ENCODE measurements around the gene LCA5L. TPM values are rescaled to one million over a fixed set of nuclear protein-coding genes. Genes with fewer than 3 reads are reported as not detected.

LCA5L gene
- total RNA-seq, 1 experiment from 2014 or later = 0.46 TPM

- Histone ChIP-seq H3K23me2 (ENCODE audit: insufficient read length, low read depth, low read length, poor library complexity, severe bottlenecking) (no peaks in the 10 kb centered on the region), H3K4ac (ENCODE audit: low read depth, low read length) (no peak overlapping the region), H2AFZ (ENCODE audit: low read length) (no peak overlapping the region), H3K18ac (ENCODE audit: insufficient read length, low read depth, low read length) (no peak overlapping the region), H3K27ac (ENCODE audit: insufficient read length, low read depth, low read length) (no peak overlapping the region), H4K91ac (ENCODE audit: insufficient read length, low read depth, low read length) (no peak overlapping the region), H2BK120ac (ENCODE audit: low read depth, low read length, poor library complexity, severe bottlenecking) (no peak overlapping the region), H3K56ac (ENCODE audit: insufficient read length, low read depth, low read length) (no peak overlapping the region), H2BK20ac (ENCODE audit: low read depth, low read length, poor library complexity, severe bottlenecking) (no peak overlapping the region), H3K9me3 (ENCODE audit: control insufficient read depth, low read depth, low read length) (no peaks in the 10 kb centered on the region), H2BK12ac (ENCODE audit: insufficient read length, low read depth, low read length) (no peak overlapping the region), H4K20me1 (ENCODE audit: control insufficient read depth, insufficient read depth, insufficient read length) (no peaks in the 10 kb centered on the region), H3K4me1 (ENCODE audit: insufficient read depth, low read length) (no peaks in the 10 kb centered on the region), H3K27me3 (ENCODE audit: insufficient read depth, low read length) (no peaks in the 10 kb centered on the region), H3K23ac (ENCODE audit: insufficient read length, low read depth, low read length) (no peak overlapping the region), H3K79me2 (ENCODE audit: insufficient read depth, low read length) (no peaks in the 10 kb centered on the region), H3K9ac (ENCODE audit: extremely low read depth, insufficient read length, low read length) (no peak overlapping the region), H2AK5ac (ENCODE audit: insufficient read length, low read length) (no peak overlapping the region), H3K79me1 (ENCODE audit: insufficient read depth, low read depth, low read length, poor library complexity, severe bottlenecking) (no peaks in the 10 kb centered on the region), H3K14ac (ENCODE audit: insufficient read depth, low read length) (no peak overlapping the region), H4K5ac (ENCODE audit: insufficient read length, low read depth, low read length) (no peak overlapping the region), H2BK15ac (ENCODE audit: low read depth, low read length) (no peak overlapping the region), H3T11ph (ENCODE audit: low read length) (no peak overlapping the region), H4K8ac (replicated peaks; ENCODE audit: insufficient read length, low read depth, low read length) (no peak overlapping the region), H2BK5ac (ENCODE audit: insufficient read length, low read length) (no peak overlapping the region), H3K4me2 (ENCODE audit: insufficient read depth, insufficient read length, low read length) (no peak overlapping the region)
- no CpG with 5 or more reads among the region's 2 CpGs for WGBS (ENCODE audit: extremely low coverage, insufficient read length, low lambda C conversion rate)
- H3K4me1 Mint-ChIP-seq = peaks cover 25 to 33% of the 10 kb centered on the region in 2 experiments
- no peaks in the 10 kb centered on the region; the same call in 1 of the 2 replicates for H3K27me3 Mint-ChIP-seq (ENCODE audit: low read depth)
- TF ChIP-seq CTCF (conservative IDR thresholded peaks at IDR 0.05) = no peak
- H3K4me3 Mint-ChIP-seq = peak overlapping the region in 1 of 2 experiments; percentile 54; a peak in 4 of 5 replicates
- H3K9me3 Mint-ChIP-seq = no peaks in the 10 kb centered on the region
- H3K36me3 Mint-ChIP-seq (ENCODE audit: insufficient read depth in 1 of 3, low read depth in 3 of 3) = no peaks in the 10 kb centered on the region; a peak in 1 of 7 replicates
- no peak for DNase-seq
- H3K27ac Mint-ChIP-seq = peak overlapping the region; percentile 54 to 81 (median 63); a peak in 3 of 7 replicates
These were observed 14.6 kb downstream of the LCA5L start for GRCh38 chr21:39430954-39431353.

Measured in H9 (cell line).